ENCODE results near the gene PTCHD1. TPM values are rescaled to one million over a fixed set of nuclear protein-coding genes. Genes with fewer than 3 reads are reported as not detected.

PTCHD1 gene
- total and polyA plus RNA-seq, 9 of the 15 experiments (the other 6 are each of a cell fraction or from before 2014, with no cell fraction given) = not detected

DNA sequence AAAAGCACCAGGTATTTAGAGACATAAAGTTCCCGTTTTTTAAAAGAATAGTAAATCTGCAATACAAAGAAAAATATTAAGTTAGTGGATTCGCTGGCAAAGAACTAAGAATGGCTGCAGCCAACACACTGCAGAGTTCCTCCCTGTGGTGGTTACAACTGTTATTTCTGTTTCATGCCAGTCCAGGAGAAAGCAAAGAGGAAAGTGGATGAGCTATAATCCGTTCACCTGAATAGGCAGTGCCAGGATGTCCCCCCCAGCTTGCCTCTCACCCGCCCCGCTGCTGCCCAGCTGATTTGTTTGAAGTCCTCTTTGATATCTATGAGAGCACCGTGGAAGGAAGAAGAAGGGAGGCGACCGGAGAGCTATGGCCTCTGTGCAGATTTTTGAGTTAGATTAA lies 63.9 kb downstream of the PTCHD1 start:
- ChIA-PET POLR2A (no interaction called here), CTCF (ENCODE audit: low intra/inter-chr PET ratio) (no interaction called here)
- Histone ChIP-seq H3K4me3 (no peak overlapping the region), H4K20me1 (replicated peaks; ENCODE audit: control insufficient read depth, insufficient read depth, low read length) (no peaks in the 10 kb centered on the region), H3K27ac (ENCODE audit: extremely low read depth, low read depth, low read length) (no peak overlapping the region), H3K79me2 (ENCODE audit: control insufficient read depth, insufficient read depth, low read length) (no peaks in the 10 kb centered on the region), H3K9ac (ENCODE audit: insufficient read depth in 1 of 2, low read depth in 2 of 2, low read length in 2 of 2) (no peak overlapping the region), H3K36me3 (ENCODE audit: control insufficient read depth, insufficient read depth, low read length) (no peaks in the 10 kb centered on the region), H3K9me1 (ENCODE audit: control insufficient read depth, insufficient read depth, low read length) (no peaks in the 10 kb centered on the region), H3K4me2 (ENCODE audit: insufficient read depth, low read length) (no peak overlapping the region), H2AFZ (ENCODE audit: low read depth, low read length) (no peak overlapping the region), H3K27me3 (ENCODE audit: control insufficient read depth in 2 of 2, insufficient read depth in 2 of 2, low read length in 2 of 2) (no peaks in the 10 kb centered on the region), H3K9me3 (replicated peaks; ENCODE audit: control insufficient read depth, insufficient read depth, low read depth, low read length) (no peaks in the 10 kb centered on the region), H3K4me1 (replicated peaks in 1 of 2; ENCODE audit: control insufficient read depth in 2 of 2, insufficient read depth in 2 of 2, low read length in 2 of 2) (no peaks in the 10 kb centered on the region)
- no peak for ATAC-seq
- no peak for FAIRE-seq
- in situ Hi-C loops (cut with MboI) (no loop called here), intact Hi-C loops (cut with micrococcal nuclease) (no loop called here)
- no TSS peak for BruUV-seq (replicated peaks)
- 0% methylated on average over 6 of the region's 8 CpGs for WGBS (ENCODE audit: insufficient coverage, low coverage, missing lambda C conversion rate)
- DNase-seq (ENCODE audit: extremely low read depth in 1 of 4, low spot score in 3 of 4) = no peak
- TF ChIP-seq ZEB2 (IDR thresholded peaks at IDR 0.05) (no peak), ZZZ3 (IDR thresholded peaks at IDR 0.05) (no peak), PHB (CRISPR knock-in tag; IDR thresholded peaks at IDR 0.05) (no peak), NR2F6 (CRISPR knock-in tag; IDR thresholded peaks at IDR 0.05) (no peak), MEF2D (tag; conservative IDR thresholded peaks at IDR 0.05; ENCODE audit: low read depth) (no peak), SNRNP70 (optimal IDR thresholded peaks at IDR 0.05; ENCODE audit: low read depth, low read length) (no peak), DMBX1 (CRISPR knock-in tag; IDR thresholded peaks at IDR 0.05; ENCODE audit: borderline replicate concordance) (no peak)
- TF ChIP-seq, protein P1, sequence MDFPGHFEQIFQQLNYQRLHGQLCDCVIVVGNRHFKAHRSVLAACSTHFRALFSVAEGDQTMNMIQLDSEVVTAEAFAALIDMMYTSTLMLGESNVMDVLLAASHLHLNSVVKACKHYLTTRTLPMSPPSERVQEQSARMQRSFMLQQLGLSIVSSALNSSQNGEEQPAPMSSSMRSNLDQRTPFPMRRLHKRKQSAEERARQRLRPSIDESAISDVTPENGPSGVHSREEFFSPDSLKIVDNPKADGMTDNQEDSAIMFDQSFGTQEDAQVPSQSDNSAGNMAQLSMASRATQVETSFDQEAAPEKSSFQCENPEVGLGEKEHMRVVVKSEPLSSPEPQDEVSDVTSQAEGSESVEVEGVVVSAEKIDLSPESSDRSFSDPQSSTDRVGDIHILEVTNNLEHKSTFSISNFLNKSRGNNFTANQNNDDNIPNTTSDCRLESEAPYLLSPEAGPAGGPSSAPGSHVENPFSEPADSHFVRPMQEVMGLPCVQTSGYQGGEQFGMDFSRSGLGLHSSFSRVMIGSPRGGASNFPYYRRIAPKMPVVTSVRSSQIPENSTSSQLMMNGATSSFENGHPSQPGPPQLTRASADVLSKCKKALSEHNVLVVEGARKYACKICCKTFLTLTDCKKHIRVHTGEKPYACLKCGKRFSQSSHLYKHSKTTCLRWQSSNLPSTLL (IDR thresholded peaks at IDR 0.05) = no peak
- TF ChIP-seq, protein P2, sequence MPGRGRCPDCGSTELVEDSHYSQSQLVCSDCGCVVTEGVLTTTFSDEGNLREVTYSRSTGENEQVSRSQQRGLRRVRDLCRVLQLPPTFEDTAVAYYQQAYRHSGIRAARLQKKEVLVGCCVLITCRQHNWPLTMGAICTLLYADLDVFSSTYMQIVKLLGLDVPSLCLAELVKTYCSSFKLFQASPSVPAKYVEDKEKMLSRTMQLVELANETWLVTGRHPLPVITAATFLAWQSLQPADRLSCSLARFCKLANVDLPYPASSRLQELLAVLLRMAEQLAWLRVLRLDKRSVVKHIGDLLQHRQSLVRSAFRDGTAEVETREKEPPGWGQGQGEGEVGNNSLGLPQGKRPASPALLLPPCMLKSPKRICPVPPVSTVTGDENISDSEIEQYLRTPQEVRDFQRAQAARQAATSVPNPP (IDR thresholded peaks at IDR 0.05; ENCODE audit: borderline replicate concordance, insufficient read depth, insufficient read length) = no peak
- TF ChIP-seq, protein P3, sequence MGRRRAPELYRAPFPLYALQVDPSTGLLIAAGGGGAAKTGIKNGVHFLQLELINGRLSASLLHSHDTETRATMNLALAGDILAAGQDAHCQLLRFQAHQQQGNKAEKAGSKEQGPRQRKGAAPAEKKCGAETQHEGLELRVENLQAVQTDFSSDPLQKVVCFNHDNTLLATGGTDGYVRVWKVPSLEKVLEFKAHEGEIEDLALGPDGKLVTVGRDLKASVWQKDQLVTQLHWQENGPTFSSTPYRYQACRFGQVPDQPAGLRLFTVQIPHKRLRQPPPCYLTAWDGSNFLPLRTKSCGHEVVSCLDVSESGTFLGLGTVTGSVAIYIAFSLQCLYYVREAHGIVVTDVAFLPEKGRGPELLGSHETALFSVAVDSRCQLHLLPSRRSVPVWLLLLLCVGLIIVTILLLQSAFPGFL (CRISPR knock-in tag; IDR thresholded peaks at IDR 0.05) = no peak
- TF ChIP-seq, protein P4, sequence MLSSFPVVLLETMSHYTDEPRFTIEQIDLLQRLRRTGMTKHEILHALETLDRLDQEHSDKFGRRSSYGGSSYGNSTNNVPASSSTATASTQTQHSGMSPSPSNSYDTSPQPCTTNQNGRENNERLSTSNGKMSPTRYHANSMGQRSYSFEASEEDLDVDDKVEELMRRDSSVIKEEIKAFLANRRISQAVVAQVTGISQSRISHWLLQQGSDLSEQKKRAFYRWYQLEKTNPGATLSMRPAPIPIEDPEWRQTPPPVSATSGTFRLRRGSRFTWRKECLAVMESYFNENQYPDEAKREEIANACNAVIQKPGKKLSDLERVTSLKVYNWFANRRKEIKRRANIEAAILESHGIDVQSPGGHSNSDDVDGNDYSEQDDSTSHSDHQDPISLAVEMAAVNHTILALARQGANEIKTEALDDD (IDR thresholded peaks at IDR 0.05) = no peak
- TF ChIP-seq, protein P5, sequence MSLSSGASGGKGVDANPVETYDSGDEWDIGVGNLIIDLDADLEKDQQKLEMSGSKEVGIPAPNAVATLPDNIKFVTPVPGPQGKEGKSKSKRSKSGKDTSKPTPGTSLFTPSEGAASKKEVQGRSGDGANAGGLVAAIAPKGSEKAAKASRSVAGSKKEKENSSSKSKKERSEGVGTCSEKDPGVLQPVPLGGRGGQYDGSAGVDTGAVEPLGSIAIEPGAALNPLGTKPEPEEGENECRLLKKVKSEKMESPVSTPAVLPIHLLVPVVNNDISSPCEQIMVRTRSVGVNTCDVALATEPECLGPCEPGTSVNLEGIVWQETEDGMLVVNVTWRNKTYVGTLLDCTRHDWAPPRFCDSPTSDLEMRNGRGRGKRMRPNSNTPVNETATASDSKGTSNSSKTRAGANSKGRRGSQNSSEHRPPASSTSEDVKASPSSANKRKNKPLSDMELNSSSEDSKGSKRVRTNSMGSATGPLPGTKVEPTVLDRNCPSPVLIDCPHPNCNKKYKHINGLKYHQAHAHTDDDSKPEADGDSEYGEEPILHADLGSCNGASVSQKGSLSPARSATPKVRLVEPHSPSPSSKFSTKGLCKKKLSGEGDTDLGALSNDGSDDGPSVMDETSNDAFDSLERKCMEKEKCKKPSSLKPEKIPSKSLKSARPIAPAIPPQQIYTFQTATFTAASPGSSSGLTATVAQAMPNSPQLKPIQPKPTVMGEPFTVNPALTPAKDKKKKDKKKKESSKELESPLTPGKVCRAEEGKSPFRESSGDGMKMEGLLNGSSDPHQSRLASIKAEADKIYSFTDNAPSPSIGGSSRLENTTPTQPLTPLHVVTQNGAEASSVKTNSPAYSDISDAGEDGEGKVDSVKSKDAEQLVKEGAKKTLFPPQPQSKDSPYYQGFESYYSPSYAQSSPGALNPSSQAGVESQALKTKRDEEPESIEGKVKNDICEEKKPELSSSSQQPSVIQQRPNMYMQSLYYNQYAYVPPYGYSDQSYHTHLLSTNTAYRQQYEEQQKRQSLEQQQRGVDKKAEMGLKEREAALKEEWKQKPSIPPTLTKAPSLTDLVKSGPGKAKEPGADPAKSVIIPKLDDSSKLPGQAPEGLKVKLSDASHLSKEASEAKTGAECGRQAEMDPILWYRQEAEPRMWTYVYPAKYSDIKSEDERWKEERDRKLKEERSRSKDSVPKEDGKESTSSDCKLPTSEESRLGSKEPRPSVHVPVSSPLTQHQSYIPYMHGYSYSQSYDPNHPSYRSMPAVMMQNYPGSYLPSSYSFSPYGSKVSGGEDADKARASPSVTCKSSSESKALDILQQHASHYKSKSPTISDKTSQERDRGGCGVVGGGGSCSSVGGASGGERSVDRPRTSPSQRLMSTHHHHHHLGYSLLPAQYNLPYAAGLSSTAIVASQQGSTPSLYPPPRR (CRISPR knock-in tag; IDR thresholded peaks at IDR 0.05; ENCODE audit: borderline replicate concordance) = no peak

All from K562 (cell line).